ENCODE measurements around the gene NPFFR1.
A peak's percentile ranks its signal among the peaks of the same experiment; 100 is the strongest.
"Not testable (repeated sequence)": the region's sequence is repeated elsewhere in the genome, so short reads cannot be mapped to it uniquely, and the experiment has no call there.

NPFFR1 gene

DNA sequence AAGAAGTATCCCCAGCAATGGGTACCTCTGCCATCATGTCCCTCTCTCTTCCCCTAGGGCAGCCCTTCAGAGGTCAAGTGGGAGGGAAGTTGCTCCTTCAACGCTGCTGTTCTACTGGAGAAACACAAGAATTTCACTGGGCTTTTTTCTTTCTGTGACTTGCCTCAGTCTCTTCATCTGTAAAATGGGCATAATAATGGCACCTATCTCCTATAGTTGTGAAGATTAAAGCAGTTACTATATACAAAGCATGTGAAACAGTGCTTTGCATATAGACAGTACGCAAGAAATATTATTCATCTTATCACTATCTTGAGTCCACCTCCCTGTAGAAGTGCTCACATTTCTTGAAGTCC lies 1.6 kb upstream of the NPFFR1 start:
- DNase-seq (ENCODE audit: low spot score): no peak

DNA sequence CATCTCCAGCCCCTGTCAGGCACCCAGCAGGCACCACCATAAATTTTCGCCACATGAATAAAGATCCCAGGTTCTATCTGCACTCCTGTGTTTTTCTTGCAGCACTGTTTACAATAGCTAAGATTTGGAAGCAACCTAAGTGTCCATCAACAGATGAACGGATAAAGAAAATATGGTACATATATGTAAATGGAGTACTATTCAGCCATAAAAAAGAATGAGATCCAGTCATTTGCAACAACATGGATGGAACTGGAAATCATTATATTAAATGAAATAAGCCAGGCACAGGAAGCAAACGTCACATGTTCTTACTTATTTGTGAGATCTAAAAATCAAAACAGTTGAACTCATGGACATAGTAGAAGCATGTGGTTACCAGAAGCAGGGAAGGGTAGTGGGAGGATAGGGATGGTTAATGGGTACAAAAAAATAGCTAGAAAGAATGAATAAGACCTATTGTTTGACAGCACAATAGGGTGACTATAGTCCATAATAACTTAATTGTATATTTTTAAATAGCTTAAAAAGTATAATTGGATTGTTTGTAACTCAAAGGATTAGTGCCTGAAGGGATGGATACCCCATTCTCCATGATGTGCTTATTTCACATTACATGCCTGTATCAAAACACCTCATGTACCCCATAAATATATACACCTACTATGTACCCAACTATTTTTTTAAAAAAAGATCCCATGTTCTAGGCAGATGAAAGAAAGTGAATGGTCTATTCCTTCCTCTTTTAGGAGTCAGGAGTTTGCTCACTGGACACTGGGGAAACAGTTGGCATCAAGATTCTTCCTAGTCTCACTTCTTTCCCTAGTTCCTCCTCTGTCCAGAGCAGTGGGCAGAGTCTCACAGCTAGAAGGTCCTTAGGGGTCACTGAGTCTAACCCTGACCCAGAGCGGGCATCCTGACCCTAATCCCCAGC lies 1.0 kb upstream of the NPFFR1 start:
- DNase-seq (ENCODE audit: low spot score): no peak

DNA sequence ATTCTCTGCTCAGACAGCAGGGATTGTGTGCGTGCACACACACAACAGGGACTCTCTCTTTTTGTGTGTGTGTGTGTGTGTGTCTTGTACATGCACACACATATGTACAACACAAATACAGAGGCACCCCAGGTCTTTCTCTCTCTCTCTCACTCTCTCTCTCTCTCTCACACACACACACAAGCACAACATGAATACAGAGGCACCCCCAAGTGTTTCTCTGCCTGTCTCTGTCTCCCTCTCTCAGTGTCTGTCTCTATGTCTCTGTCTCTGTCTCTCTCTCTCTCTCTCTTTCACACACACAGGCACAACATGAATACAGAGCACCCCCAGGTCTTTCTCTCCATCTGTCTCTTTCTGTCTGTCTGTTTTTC lies 746 bp downstream of the NPFFR1 start:
- DNase-seq (ENCODE audit: low spot score): no peak

DNA sequence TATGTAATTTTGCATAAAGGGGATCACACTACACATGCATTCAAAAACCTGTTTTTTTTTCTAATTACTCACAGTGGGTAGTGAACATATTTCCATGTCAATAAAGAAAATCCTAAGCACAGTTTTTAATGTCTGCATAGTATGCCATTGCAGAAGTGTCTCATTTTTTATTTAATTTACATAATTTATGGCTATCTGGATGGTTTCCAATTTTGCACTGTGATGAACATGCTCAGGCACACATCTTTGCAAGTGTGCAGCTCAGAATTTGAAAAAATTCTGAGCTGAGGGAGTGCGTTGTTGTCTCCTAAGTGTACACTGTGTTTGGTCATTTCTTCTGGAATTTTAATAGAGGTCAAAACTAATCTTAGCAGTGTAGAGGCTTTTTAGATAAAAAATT lies 2.2 kb downstream of the NPFFR1 start:
- DNase-seq (ENCODE audit: low spot score): no peak

DNA sequence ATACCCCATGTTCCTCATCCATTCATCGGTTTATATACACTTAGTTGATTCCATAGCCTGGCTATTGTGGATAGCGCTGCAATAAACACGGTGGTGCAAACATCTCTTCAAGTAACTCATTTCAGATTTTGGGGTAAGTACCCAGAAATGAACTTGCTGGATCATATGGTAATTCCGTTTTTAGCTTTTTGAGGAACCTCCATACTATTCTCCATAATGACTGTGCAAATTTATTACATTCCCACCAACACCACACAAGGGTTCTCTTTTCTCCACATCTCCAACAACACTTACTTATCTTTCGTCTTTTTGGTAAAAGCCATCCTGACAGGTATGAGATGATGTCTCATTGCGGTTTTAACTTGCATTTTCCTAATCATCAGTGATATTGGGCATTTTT lies 3.7 kb downstream of the NPFFR1 start:
- DNase-seq (ENCODE audit: low spot score): no peak

DNA sequence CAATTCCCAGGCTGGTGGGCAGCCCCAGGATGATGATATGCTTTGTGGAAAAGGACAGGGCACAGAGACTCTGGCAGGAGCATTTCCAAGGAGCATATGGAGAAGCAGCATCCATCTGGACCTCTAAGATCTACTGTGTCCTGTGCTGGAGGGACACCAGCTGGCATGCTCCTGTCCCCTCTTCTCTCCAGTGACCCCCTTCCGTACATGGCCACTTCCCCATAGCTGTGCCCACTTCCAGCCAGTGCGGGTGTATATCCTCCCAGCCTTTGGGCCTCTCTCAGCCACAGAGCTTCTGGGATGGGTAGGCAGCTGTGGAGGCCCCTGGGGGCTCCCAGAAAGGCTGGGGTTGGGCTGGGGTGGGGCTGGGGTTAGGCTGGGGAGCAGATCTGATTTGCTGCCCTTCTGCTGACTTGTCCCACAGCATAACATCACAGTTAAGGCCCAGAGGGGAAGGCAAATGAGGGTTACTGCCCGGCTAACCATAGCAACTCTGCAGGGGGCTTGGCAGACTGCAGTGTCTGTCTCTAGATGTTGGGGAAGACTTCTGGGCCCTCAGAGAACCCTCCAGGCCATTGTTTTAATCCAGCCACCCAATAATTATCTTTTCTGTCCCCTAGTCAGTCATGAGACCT lies 6.3 kb downstream of the NPFFR1 start:
- no peak for DNase-seq (ENCODE audit: low spot score)

DNA sequence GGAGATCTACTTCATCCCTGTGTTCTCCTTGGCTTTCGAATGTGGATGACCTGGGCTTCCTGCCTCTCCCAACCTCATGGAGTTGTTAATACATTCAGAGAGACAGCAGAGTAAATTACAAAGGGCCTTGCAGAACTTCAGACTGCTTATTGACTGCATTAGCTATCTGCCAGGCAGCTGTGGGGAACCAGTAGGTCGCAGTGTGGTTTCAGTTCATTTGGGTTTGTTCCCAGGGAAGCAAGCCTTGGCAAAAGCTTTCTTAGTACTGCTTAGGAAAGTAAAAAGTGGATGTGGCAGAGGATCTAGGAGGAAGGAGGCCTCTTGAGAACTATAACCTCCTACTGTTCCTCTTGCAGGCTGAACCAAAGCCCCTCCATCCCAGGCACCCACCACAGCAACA lies 9.2 kb downstream of the NPFFR1 start:
- peak; percentile 86 for DNase-seq (ENCODE audit: low spot score)

DNA sequence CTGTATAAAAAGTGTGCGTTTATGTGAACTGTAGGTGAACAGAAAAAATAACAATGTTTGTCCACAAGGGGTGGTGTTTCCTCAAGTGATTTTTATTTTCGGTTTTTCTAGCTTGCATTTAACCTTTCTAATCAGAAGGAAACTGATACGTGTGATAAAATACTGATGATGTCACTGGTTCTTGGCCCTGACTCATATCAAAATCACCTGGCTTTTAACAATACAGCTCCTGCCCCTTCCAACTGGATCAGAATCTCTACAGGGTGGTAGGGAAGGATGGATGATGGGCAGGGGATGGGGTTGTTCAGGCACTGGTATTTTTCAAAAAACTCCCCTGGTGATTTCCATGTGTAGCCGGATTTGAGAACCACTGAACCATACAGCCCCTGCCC lies 10.9 kb downstream of the NPFFR1 start:
- DNase-seq (ENCODE audit: low spot score): no peak

DNA sequence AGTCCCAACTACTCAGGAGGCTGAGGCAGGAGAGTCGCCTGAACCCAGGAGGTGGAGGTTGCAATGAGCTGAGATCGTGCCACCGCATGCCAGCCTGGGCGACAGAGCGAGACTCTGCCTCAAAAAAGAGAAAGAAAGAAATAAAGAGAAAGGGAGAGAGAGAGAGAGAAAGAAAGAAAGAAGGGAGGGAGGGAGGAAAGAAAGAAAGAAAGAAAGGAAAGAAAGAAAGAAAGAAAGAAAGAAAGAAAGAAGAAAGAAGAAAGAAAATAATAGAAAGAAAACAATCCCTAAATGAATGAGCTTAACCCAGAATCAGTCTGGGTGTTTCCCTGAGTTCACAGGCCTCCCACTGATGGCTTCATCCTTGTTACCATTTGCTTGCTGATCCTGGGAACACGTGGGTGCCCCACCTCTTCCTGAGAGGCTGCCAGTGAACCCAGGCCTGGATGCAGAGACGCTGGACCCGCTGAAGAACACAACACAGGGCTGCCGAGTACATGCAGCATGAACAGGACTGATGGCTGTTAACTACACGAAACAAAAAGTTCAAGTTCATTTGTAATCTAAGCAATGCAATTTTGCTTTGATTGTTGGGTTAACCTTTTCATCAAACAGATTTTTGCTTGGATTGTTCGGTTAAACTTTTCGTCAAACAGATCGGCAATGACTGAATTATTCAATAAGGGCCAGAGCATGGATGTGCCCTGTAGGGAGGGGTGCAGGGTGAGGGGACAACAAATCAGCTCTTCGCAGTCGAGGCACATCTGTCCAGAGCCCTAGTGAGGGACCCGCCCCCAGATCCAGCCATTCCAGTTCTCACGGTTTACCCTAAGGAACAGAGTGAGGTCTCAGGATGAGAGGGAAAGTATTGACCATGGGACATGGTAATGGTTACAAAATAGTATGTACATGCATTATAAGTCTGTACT lies 11.5 kb downstream of the NPFFR1 start:
- DNase-seq (ENCODE audit: low spot score): peak; percentile 31

DNA sequence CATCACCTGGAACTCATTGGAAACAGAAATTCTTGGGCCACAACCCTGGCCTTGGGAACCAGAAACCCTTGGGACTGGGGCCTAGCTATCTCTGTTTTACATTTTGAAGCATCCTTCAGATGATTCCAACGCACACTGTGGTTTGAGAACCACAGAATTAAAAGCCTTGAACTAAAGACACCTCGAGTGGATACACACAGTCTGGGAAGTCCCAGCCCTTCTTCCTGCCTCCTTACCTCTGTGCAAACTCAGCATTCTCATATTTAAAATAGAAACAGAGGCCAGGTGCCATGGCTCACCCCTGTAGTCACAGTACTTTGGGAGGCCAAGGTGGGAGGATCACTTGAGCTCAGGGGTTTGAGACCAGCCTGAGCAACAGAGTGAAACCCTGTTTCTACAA lies 12.9 kb downstream of the NPFFR1 start:
- DNase-seq (ENCODE audit: low spot score): no peak

DNA sequence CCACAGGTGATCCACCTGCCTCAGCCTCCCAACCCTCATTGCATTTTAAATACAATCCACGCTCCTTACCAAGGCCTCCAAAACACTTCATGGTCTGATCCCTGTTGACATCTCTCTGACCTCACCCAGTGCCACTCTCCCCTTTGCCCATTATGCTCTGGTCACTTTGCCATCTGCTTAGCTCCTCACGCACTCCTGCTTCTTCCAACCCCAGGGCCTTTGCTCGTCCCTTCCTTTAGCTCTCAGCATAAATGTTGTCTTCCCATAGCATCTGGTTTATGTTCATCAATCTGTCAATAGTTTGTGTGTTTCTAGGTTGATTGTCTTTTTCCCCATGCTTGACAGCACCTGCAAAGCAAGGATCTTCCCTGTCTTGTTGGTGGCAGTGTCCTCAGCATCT lies 14.1 kb downstream of the NPFFR1 start:
- no peak for DNase-seq (ENCODE audit: low spot score)

DNA sequence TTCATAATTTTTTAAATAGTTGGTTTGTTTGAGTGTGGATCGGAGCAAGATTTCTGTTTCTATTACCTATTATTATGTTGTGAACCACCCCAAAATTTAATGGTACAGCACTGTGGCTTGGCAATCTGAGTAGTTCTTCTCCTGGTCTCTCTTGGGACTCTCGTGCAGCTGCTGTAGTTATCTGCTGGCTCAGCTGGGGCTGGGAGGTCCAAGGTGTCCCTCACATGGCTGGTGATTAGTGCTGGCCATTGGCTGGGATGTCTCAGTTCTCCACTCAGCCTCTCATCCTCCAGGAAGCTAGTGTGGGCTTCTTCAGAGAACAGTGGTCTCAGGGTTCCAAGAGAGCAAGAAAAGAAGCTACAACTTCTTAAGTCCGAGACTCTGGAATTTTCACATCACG lies 15.4 kb downstream of the NPFFR1 start:
- no peak for DNase-seq (ENCODE audit: low spot score)

DNA sequence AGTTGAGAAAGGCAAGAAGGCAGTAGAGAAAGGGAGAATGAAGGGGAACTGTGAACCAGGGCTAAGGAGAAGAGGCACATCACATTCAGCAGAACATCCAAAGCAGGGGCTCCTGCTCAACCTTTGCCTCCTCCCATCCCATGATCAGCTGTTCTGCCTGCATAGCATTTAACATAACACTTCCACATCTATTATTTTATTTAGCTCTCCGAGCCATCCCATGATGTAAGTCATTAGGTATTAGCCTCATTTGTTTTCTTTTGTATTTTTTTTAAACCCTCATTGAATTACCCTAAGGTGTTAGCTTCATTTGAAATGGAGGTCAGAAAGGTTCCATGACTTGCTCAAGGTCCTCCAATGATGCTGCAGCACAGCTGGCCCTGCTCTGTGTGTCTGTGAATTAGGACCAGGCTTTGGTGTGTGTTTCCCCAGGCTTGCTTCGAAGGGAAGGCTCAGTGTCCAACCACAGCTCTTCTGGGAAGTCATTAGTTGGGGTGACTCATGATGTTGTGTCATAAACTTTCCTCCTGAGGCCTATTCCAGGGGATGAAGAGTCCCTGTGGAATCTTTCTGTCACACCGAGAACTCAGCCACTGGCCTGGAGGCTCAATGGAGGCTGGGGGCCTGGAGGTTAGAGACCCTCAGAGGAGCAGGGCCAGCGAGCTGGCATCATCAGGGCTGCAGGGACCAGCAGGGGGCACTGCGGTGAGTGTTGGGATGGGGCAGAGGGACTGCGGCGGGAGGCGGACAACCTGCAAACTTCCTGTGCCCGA lies 16.5 kb downstream of the NPFFR1 start:
- no peak for DNase-seq (ENCODE audit: low spot score)

DNA sequence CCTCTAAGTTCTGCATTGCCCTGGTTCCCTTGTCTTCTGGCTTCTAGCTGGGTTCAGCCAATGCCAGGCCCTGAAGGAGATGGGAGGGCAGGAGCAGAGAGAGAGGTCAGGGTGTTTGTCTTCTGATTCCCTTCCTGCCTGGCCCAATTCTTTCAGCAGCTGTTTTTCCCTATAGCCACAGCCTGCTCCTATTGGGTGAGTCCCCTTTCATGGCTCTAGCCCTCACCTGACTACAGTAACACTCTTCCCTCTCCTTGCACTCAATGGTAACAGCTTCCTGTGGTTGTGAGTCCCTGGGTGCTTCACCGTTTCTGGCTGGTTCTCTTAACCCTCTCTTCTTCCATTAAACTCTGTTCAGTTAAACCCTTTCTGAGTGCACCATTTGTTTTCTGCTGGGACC lies 17.1 kb downstream of the NPFFR1 start:
- DNase-seq (ENCODE audit: low spot score): no peak

DNA sequence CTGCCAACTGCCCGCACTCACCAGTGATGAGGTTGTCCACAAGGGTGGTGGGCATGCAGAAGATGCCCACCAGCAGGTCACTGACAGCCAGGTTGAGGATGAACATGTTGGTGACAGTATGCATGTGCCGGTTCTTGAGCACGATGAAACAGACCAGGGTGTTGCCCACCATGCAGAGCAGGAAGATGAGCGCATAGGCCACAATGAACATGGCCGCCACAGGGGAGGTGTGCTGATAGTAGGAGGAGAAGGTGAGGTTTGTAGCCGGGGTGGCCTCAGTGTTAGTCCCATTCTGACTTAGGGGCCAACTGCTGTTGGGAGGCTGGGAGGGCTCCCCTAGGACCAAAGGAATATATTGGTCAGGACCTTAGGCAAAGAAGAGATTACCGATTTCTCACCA lies 17.7 kb downstream of the NPFFR1 start:
- DNase-seq (ENCODE audit: low spot score): no peak

DNA sequence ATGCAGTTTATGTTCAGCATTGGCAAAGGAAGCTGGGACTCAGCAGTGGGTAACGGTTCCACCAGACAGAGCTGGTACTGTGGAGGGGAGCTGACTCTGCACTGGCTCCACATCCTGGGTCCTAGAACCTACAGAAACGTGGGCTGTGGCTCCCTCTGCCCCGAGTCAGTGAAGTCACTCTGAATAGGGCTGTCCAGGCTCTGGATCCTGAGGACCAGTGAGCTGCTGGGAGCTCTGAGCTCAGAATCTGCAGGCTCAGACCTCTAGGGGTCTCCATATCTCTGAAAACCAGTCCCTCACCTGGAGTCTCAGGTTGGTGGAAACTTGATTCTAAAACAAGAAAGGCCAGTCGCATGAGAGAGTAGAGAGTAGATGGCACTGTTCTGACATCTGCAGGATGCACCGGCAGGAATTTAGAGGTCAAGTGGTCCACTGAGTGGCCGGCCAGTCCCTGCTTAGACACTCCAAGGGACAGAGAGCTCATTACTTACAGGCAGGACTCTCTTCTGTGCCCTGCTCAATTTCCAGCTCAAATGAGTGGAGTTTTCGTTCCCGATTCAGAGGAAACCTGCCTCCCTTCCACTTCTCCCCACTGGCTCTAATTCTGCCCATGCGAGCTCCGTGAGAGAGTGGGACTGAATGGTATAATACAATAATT lies 18.6 kb downstream of the NPFFR1 start:
- peak; percentile 54 for DNase-seq (ENCODE audit: low spot score)

DNA sequence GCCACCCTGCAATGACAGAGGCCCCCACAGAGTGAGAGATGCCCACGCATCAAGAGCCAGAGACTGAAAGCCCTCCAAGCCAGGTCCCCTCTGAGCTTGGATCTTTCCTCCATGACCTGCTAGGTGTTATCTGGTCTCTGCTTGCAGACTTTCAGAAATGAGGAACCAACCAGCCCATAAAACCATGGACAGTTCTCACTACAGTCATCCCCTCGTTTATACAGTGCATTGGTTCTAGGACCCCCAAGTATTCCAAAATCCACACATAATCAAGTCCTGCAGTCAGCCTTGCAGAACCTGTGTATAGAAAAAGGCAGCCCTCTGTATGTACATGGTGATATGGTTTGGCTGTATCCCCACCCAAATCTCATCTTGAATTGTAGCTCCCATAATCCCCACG lies 23.1 kb downstream of the NPFFR1 start:
- DNase-seq (ENCODE audit: low spot score): no peak

DNA sequence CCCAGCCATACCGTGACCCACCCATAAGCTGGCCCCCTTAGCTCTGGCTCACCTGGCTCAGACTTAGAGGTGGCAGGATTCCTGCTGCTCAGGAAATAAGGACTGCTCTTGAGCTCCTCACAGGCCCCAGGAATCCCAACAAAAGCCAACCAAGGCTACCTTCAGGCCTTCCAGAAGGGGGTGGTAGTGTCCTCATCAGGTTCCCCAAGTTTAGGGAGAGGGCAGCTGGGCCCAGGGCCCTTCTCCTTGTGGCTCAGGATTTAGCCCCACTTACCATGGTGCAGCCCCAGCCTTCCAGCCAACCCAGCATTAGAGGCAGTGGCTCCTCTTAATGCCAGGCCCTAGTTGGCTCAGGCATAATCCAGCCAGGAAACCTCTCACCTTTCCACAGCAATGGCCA lies 23.5 kb downstream of the NPFFR1 start:
- DNase-seq (ENCODE audit: low spot score): no peak

DNA sequence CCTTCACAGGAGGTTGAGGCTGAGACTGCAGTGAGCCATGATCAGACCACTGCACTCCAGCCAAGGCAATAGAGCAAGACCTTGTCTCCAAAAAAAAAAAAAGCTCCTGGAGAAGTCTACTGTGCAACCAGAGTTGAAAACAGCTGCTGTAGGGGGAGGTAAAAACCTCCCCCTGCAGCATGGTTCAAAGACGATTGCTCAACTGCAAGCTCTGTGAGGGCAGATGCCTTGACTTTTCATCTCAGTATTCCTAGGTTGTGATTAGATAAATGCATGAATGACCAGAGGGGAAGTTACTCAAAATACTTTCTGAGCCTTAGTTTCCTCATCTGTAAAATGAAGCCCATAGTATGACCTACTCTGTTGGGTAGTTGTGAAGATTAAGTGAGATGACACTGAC lies 25.6 kb downstream of the NPFFR1 start:
- no peak for DNase-seq (ENCODE audit: low spot score)

DNA sequence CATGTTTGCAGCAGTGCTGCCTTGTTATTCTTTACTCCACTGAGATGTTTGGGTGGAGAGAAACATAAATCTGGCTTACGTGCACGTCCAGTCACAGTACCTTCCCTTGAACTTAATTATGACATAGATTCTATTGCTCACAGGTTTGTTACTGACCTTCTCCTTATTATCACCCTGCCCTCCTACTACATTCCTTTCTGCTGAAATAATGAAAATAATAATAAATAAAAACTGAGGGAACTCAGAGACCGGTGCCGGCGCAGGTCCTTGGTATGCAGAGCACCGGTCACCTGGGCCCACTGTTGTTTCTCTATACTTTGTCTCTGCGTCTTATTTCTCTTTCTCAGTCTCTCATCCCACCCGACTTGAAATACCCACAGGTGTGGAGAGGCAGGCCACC lies 26.0 kb downstream of the NPFFR1 start:
- DNase-seq (ENCODE audit: low spot score): not testable (repeated sequence)

DNA sequence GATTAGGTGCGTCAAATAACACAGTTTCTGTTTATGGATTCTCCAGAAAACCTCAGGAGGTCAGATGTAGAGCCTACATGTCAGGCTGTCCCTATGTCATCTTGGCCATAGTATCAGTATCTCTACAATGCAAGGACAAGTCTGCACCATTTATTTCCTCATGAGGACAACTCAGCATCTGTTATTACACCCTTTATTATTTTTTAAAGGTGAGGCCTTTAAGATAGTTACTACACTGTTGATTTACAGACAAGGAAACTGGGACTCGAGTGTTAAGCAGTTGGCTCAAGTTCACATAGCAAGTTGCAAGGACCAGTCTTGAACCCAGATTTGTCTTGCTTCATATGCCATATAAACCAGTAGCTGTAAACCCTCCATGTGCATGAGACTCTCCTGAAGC lies 27.3 kb downstream of the NPFFR1 start:
- DNase-seq (ENCODE audit: low spot score): no peak
